NCI-H446 (cell line): Measurements from ENCODE around the gene CLEC1A.
"Not testable (repeated sequence)": the region's sequence is repeated elsewhere in the genome, so short reads cannot be mapped to it uniquely, and the experiment has no call there.

Experiments
- DNase-seq, 2 experiments: peaks; one replicate each; lab custom pipeline; 2025; lab: John Stamatoyannopoulos, UW

The CLEC1A gene

DNA sequence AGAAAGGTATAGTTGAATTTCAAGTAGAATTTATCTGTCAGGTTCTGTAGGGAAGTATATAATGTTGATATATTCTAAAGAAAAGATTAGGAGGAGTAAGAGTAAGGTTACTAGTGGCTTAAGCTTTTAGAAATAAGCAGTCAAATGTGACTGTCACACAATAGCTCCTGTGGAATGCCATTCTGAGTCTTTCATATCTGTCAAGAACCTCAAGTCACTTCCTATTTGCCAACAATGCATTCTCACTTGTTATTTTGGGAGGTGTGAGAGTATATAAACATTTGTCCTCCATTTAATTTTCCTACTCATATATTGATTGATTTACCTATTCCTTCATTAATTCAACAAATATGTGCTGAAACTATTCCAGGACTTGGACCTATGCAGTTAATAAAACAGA is 56.6 kb downstream of the CLEC1A start:
- no peak for DNase-seq

DNA sequence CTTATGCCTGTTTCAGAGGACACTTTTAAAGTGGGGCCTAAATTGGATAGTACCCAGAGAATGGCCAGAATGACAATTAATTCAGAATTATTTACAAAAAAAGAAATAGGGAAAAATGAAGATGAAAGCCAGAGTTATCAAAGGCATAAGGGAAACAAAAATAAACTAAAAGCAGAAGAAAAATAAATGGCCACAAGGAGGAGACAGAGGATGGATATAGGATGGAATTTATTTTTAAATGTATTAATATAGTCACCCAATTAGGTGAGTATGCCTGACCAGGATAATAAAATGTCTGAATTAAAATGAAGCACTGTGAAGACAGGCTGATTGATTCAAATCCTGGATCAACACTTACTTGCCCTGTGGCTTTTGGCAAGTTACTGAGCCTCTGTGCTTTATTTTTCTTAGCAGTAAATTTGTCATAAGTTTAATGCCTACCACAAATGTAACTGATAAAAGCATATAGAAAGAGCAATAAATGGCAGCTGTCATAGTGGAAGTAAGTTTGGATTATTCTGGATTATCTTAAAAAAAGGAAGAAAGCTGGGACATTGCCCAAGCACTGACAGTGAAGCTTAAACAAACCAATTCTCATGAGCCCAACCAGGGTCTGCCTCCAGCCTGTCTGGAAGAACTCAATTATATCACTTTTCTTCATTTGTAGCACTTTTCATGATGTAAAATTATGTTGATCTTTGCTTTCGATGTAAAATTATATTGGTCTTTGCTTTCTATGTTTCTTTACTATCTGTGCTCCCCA is 64.8 kb downstream of the CLEC1A start:
- DNase-seq = no peak

DNA sequence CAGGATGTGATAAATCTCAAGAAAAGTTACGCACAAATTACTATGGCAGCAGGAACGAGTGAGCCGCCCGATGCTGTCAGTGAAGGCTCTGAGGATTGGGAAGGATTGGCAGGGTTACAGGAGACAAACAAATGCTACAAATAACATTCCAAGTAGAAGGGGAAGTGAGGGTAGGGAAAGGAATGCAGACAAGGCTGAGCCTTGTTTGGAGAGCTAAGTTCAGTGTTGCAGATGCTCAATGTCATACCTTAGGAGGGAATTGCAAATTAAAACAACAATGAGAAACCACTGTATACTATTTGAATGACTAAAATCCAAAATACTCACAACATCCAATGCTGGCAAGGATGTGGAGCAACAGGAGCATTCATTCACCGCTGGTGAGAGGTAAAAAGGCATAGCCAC is 67.0 kb downstream of the CLEC1A start:
- no peak for DNase-seq

DNA sequence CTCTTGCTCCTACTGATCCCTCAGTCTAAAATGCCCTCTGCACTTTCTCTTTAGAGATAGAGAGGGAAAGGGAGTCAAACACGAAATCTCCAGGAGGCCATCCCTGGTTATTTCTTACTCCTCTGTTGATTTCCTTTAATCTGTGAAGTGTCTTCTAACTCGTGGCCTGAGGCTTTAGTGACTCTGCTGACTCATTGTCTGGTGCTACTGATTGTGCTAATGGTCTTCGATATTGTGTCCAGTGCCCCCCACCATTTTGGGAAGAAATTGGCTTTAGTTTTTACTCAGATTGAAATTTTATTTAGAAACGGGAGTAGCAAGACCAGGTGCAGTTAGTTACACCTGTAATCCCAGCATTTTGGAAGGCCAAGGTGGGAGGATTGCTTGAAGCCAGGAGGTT is 67.5 kb downstream of the CLEC1A start:
- DNase-seq = no peak

DNA sequence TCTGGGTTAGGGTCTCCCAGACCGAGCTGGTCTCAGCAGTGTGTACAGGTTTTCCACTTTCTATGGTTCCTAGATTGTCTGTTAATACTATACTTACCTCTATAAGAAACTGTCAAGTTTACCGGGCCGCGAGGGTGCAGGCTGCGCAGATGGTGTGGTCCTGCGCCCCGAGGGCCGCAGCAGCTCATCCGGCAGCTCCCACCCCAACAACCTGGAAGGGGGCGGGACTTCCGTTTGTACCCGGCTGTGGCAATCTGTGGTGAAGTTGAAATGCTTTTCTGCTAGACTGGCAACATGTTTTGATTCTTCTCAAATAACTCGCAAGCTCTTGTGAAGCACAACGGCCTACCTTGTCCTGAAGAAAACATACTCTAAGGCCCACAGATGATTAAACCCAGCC is 68.3 kb downstream of the CLEC1A start, which contains the start of gene CLEC9A:
Gene CLEC9A, plus strand, starts transcription at position 237 of the 400 bp plus-strand sequence. CDS start 22,006 bp downstream, outside the sequence.
- no peak for DNase-seq

DNA sequence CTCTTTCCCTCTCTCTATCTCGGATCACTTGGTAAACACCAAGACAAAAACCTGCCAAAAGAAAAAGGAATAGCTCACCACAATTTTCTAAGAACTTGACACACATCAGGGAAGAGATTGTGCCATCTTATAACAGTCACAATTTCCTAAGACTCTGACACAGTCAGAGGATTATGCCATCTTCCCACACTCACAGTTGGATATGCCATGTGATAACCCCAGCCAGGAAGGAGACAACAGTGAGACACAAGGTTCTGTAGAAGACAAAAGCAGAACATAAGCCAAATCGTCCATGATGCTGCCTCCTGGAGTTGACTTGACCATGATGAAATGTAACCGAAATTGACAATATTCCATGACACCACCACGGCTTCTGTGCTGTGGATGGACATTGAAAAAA is 71.1 kb downstream of the CLEC1A start:
- DNase-seq = no peak

DNA sequence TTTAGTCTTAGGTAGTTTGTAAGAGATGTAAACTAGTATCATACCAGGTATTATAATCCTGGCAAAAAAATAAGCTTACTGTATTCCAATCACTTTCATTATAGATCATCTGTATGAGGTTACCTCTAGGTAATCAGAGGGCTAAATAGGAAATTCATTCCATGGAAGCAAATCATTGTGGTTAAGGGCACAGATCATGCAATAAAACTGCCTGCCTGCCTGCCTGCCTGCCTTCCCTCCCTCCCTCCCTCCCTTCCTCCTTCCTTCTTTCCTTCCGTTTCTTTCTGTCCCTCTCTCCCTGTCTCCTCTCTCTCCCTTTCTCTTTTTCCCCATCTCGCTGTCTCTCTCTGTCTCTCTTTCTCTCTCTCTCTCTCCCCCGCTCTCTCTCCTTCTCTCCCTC is 71.5 kb downstream of the CLEC1A start:
- DNase-seq = no peak

DNA sequence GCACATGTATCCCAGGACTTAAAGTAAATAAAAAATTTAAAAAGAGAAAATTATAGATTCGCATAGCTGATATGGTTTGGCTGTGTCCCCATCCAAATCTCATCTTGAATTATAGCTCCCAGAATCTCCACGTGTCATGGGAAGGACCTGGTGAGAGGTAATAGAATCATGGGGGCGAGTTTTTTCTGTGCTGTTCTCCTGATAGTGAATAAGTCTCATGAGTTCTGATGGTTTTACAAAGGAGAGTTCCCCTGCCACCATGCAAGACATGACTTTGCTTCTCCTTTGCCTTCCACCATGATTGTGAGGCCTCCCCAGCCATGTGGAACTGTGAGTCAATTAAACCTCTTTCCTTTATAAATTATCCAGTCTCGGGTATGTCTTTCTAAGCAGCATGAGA is 72.1 kb downstream of the CLEC1A start:
- not testable (repeated sequence) for DNase-seq

DNA sequence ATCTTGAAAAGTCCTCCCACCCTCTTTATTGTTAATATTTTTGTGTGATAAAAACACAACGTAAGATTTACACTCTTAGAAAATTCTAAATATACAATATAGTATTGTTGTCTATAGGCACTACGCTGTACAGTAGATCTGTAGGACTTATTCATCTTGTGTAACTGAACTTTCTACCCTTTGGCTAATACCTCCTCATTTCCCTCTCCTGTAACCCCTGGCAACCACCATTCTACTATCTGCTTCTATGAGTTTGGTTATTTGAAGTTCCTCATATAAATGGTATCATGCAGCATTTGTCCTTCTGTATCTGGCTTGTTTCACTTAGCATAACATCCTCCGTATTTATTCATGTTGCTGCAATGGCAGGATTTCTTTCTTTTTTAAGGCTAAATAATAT is 73.5 kb downstream of the CLEC1A start:
- DNase-seq = no peak

DNA sequence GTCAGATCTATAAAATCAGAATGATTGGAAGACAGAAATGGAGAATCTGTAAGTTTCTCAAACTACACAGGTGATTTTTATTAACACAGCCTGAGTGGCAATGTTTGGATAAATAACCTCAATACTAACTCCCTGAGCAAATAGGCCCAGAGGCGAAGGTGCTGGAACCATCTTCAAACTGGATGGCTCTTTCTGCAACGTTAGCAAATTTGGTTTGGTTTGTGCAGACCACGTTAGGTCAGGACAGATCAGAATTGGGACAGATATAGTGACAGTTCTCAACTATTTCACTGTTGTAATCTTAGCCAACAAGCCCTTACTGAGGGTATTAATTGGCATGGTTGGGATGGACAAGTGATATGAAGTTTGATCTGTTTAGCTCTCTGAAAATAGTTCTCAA is 77.4 kb downstream of the CLEC1A start:
- no peak for DNase-seq
